GM23338 (cell line): ENCODE results near the gene ARHGEF28. TPM values are rescaled to one million over a fixed set of nuclear protein-coding genes. Genes with fewer than 3 reads are reported as not detected.

Experiments used
- ATAC-seq: fragments of 200-7000 bp; cut with Tn5 transposase; 3 replicates; pipeline ENCODE4 v1.9.1; 2020
- DNase-seq: peaks from one replicate; pipeline ENCODE4 v3.0.0-alpha.2; 2015; ENCODE audit warnings: low spot score
- H2AFZ ChIP-seq: fragments of 200-600 bp; sonication (generic); 2 replicates; pipeline ENCODE4 v1.8.0; 2016; ENCODE audit warnings: antibody characterized with exemption, mild to moderate bottlenecking, moderate library complexity
- H3F3A ChIP-seq: fragments of 200-600 bp; sonication (generic); replicated peaks from 2 replicates; pipeline ENCODE4 v1.8.0; 2017; ENCODE audit warnings: antibody characterized with exemption, mixed run types, low read depth
- H3K27ac ChIP-seq: fragments of 200-600 bp; sonication (generic); 2 replicates; pipeline ENCODE4 v1.6.1; 2016; ENCODE audit warnings: low read depth
- H3K27me3 ChIP-seq: fragments of 200-600 bp; sonication (generic); 2 replicates; pipeline ENCODE4 v1.8.0; 2016; ENCODE audit warnings: mild to moderate bottlenecking, mixed run types, moderate library complexity; ENCODE audit not compliant: insufficient read depth
- H3K36me3 ChIP-seq: fragments of 200-600 bp; sonication (generic); 2 replicates; pipeline ENCODE4 v1.8.0; 2016; ENCODE audit warnings: mild to moderate bottlenecking; ENCODE audit not compliant: insufficient read depth
- H3K4me1 ChIP-seq: fragments of 200-600 bp; sonication (generic); 2 replicates; pipeline ENCODE4 v1.8.0; 2016; ENCODE audit warnings: mild to moderate bottlenecking, moderate library complexity; ENCODE audit not compliant: insufficient read depth
- H3K4me2 ChIP-seq: fragments of 200-600 bp; sonication (generic); 2 replicates; pipeline ENCODE4 v1.7.1; 2017; ENCODE audit warnings: mixed run types
- H3K4me3 ChIP-seq: fragments of 200-600 bp; sonication (generic); 2 replicates; pipeline ENCODE4 v1.6.1; 2016; ENCODE audit warnings: mixed run types
- H3K79me2 ChIP-seq: fragments of 200-600 bp; sonication (generic); replicated peaks from 2 replicates; pipeline ENCODE4 v1.8.0; 2017; ENCODE audit warnings: mild to moderate bottlenecking; ENCODE audit not compliant: insufficient read depth
- H3K9me2 ChIP-seq: fragments of 200-600 bp; sonication (generic); 2 replicates; pipeline ENCODE4 v1.8.0; 2017; ENCODE audit not compliant: insufficient read depth
- H4K20me1 ChIP-seq: fragments of 200-600 bp; sonication (generic); replicated peaks from 2 replicates; pipeline ENCODE4 v1.8.0; 2017; ENCODE audit warnings: mild to moderate bottlenecking; ENCODE audit not compliant: insufficient read depth
- H3K27ac Mint-ChIP-seq: 2 replicates; pipeline ENCODE4 v1.8.0; 2020; ENCODE audit warnings: inconsistent platforms, mild to moderate bottlenecking, moderate library complexity, mixed read lengths
- H3K27me3 Mint-ChIP-seq: 3 replicates; pipeline ENCODE4 v1.8.0; 2022; ENCODE audit warnings: low read depth, mild to moderate bottlenecking, moderate library complexity, mixed read lengths, inconsistent platforms; ENCODE audit not compliant: insufficient read depth, poor library complexity
- H3K36me3 Mint-ChIP-seq: 3 replicates; pipeline ENCODE4 v1.8.0; 2021; ENCODE audit warnings: low read depth, mild to moderate bottlenecking, inconsistent platforms, moderate library complexity, mixed read lengths
- H3K4me1 Mint-ChIP-seq: 3 replicates; pipeline ENCODE4 v1.8.0; 2020; ENCODE audit warnings: mild to moderate bottlenecking, inconsistent platforms, mixed read lengths
- H3K4me3 Mint-ChIP-seq: 3 replicates; pipeline ENCODE4 v1.8.0; 2021; ENCODE audit warnings: moderate library complexity, mild to moderate bottlenecking, inconsistent platforms, mixed read lengths
- H3K9me3 Mint-ChIP-seq: 3 replicates; pipeline ENCODE4 v1.8.0; 2020; ENCODE audit warnings: moderate library complexity, mild to moderate bottlenecking, inconsistent platforms, mixed read lengths
- CREB1 ChIP-seq: fragments of 250-450 bp; sonication (Bioruptor Pico); IDR thresholded peaks from 2 replicates; pipeline ENCODE4 v1.5.0; 2020; ENCODE audit warnings: low read depth, mild to moderate bottlenecking, moderate library complexity
- CTCF ChIP-seq, 2 experiments: fragments of 200-600 bp in 1 of 2; sonication (generic) in 1 of 2; conservative IDR thresholded peaks; 2 replicates each; pipeline versions ENCODE4 v1.5.1 to v1.6.1; 2016 to 2017; ENCODE audit warnings: antibody characterized with exemption in 2 of 2, low read depth in 2 of 2, mild to moderate bottlenecking in 2 of 2, moderate library complexity in 1 of 2
- ETS1 ChIP-seq: IDR thresholded peaks from 2 replicates; pipeline ENCODE4 v1.6.1; 2016; ENCODE audit warnings: antibody characterized with exemption
- EZH2 ChIP-seq: fragments of 200-600 bp; sonication (generic); IDR thresholded peaks from one replicate; pipeline ENCODE4 v1.8.0; 2017; ENCODE audit warnings: antibody characterized with exemption, mild to moderate bottlenecking, low read depth; ENCODE audit not compliant: unreplicated experiment
- EZH2phosphoT487 ChIP-seq: fragments of 200-600 bp; sonication (generic); IDR thresholded peaks from one replicate; pipeline ENCODE4 v1.8.1; 2018; ENCODE audit warnings: antibody characterized with exemption; ENCODE audit not compliant: unreplicated experiment
- JUNB ChIP-seq: IDR thresholded peaks from one replicate; pipeline ENCODE4 v1.6.1; 2016; ENCODE audit warnings: antibody characterized with exemption; ENCODE audit not compliant: unreplicated experiment
- POLR2AphosphoS5 ChIP-seq: IDR thresholded peaks from 2 replicates; pipeline ENCODE4 v1.6.1; 2016; ENCODE audit warnings: antibody characterized with exemption, low read depth
- REST ChIP-seq: IDR thresholded peaks from one replicate; pipeline ENCODE4 v1.6.1; 2018; ENCODE audit warnings: antibody characterized with exemption; ENCODE audit not compliant: unreplicated experiment
- STAT1 ChIP-seq: IDR thresholded peaks from one replicate; pipeline ENCODE4 v1.6.1; 2016; ENCODE audit warnings: antibody characterized with exemption; ENCODE audit not compliant: unreplicated experiment
- ZNF114 ChIP-seq: fragments of 250-450 bp; sonication (Bioruptor Pico); IDR thresholded peaks from 2 replicates; pipeline ENCODE4 v1.5.0; 2020; ENCODE audit warnings: mild to moderate bottlenecking, moderate library complexity
- ZNF331 ChIP-seq: fragments of 250-450 bp; sonication (Bioruptor Pico); IDR thresholded peaks from 2 replicates; pipeline ENCODE4 v1.5.0; 2020; ENCODE audit warnings: low read depth, mild to moderate bottlenecking, moderate library complexity
- polyA plus RNA-seq: library from polyadenylated mRNA; unstranded; fragments of >200 nt; fragmentation: Nextera tagmentation; extraction: Ambion mirVana; gene quantifications from 2 replicates; pipeline ENCODE4 v1.2.1, GENCODE V29; 2016
- total RNA-seq: library from RNA; depleted of rRNA; stranded (reverse); fragments of >200 nt; shearing (Covaris generic); gene quantifications from 2 replicates; pipeline ENCODE4 v1.2.3, GENCODE V29; 2014

ARHGEF28 gene
- total and polyA plus RNA-seq, 2 experiments from 2014 or later = 0.39 to 1.0 TPM

- TF ChIP-seq STAT1 (no peak), JUNB (no peak), ZNF114 (CRISPR knock-in tag) (no peak), REST (no peak)
Measured at GRCh38 chr5:73894860-73895259, 268.9 kb downstream of the ARHGEF28 start (continued).

GRCh38 chr5:73895471-73895870 is 269.5 kb downstream of the ARHGEF28 start:
- no peaks in the 10 kb centered on the region for H3K9me3 Mint-ChIP-seq
- H3K27ac ChIP-seq = no peak overlapping the region
- H3K4me3 Mint-ChIP-seq = no peak overlapping the region
- no peak overlapping the region for H3K4me3 ChIP-seq
- no peaks in the 10 kb centered on the region for H4K20me1 ChIP-seq
- no peaks in the 10 kb centered on the region for H3K79me2 ChIP-seq
- no peak overlapping the region for H3K4me2 ChIP-seq
- no peaks in the 10 kb centered on the region for H3K27me3 ChIP-seq
- no peak for DNase-seq
- peaks cover 4% of the 10 kb centered on the region for H3K27me3 Mint-ChIP-seq
- peaks cover 6% of the 10 kb centered on the region; the same call in 1 of the 2 replicates for H3K9me2 ChIP-seq
- no peak overlapping the region for H2AFZ ChIP-seq
- H3K27ac Mint-ChIP-seq = no peak overlapping the region
- no peaks in the 10 kb centered on the region for H3K36me3 Mint-ChIP-seq
- no peaks in the 10 kb centered on the region for H3F3A ChIP-seq
- H3K4me1 Mint-ChIP-seq = no peaks in the 10 kb centered on the region
- no peaks in the 10 kb centered on the region for H3K4me1 ChIP-seq
- H3K36me3 ChIP-seq = no peaks in the 10 kb centered on the region
- no peak for ATAC-seq
- TF ChIP-seq REST = no peak
- TF ChIP-seq JUNB = no peak
- TF ChIP-seq EZH2phosphoT487 = no peak
- no peak for TF ChIP-seq CREB1 (CRISPR knock-in tag)
- TF ChIP-seq ZNF331 = no peak
- no peak for TF ChIP-seq POLR2AphosphoS5
- no peak for TF ChIP-seq CTCF (conservative IDR thresholded peaks at IDR 0.05; ENCODE audit: low read depth in 2 of 2)
- no peak for TF ChIP-seq ZNF114 (CRISPR knock-in tag)
- TF ChIP-seq ETS1 = no peak
- no peak for TF ChIP-seq EZH2
